Parathyroid adenoma (tissue), 2 donors: ENCODE measurements around the gene GNLY.

Source experiments
- H2AFZ ChIP-seq: fragments of 300-600 bp; sonication (generic); one replicate; pipeline ENCODE4 v1.7.0; 2017; ENCODE audit warnings: antibody characterized with exemption, mild to moderate bottlenecking
- H3K27ac ChIP-seq: fragments of 300-600 bp; sonication (generic); one replicate; pipeline ENCODE4 v1.7.0; 2017
- H3K27me3 ChIP-seq: fragments of 300-600 bp; sonication (generic); one replicate; pipeline ENCODE4 v1.7.0; 2017; ENCODE audit warnings: low read length; ENCODE audit not compliant: control insufficient read depth, insufficient read depth
- H3K36me3 ChIP-seq: fragments of 300-600 bp; sonication (generic); one replicate; pipeline ENCODE4 v1.7.0; 2017; ENCODE audit warnings: low read length; ENCODE audit not compliant: control insufficient read depth, insufficient read depth
- H3K4me1 ChIP-seq: fragments of 300-600 bp; sonication (generic); one replicate; pipeline ENCODE4 v1.7.0; 2017; ENCODE audit warnings: control low read depth
- H3K4me2 ChIP-seq: fragments of 300-600 bp; sonication (generic); one replicate; pipeline ENCODE4 v1.7.0; 2017; ENCODE audit warnings: low read length
- H3K4me3 ChIP-seq: fragments of 300-600 bp; sonication (generic); one replicate; pipeline ENCODE4 v1.7.0; 2017; ENCODE audit warnings: low read depth, low read length
- H3K79me2 ChIP-seq: fragments of 300-600 bp; sonication (generic); one replicate; pipeline ENCODE4 v1.7.0; 2017; ENCODE audit warnings: control low read depth
- H3K9ac ChIP-seq: fragments of 300-600 bp; sonication (generic); one replicate; pipeline ENCODE4 v1.7.0; 2017; ENCODE audit warnings: mild to moderate bottlenecking
- H3K9me3 ChIP-seq: fragments of 300-600 bp; sonication (generic); one replicate; pipeline ENCODE4 v1.7.0; 2017; ENCODE audit warnings: low read length; ENCODE audit not compliant: control insufficient read depth
- CTCF ChIP-seq: fragments of 300-600 bp; sonication (generic); IDR thresholded peaks from one replicate; pipeline ENCODE4 v1.7.0; 2017; ENCODE audit warnings: antibody characterized with exemption, mild to moderate bottlenecking
- donor health status: primary hyperparathyroidism.

Gene GNLY

GRCh38 chr2:85743304-85743978 lies 49.3 kb downstream of the GNLY start:
- Histone ChIP-seq H2AFZ (peak overlapping the region; percentile 82), H3K36me3 (no peaks in the 10 kb centered on the region), H3K9ac (no peak overlapping the region), H3K4me1 (peaks cover 20% of the 10 kb centered on the region), H3K27me3 (no peaks in the 10 kb centered on the region), H3K9me3 (no peaks in the 10 kb centered on the region), H3K4me3 (no peak overlapping the region), H3K27ac (no peak overlapping the region), H3K4me2 (no peak overlapping the region), H3K79me2 (no peaks in the 10 kb centered on the region)
- TF ChIP-seq CTCF = no peak

GRCh38 chr2:85744055-85744454 lies 49.9 kb downstream of the GNLY start:
- Histone ChIP-seq H3K4me3 (no peak overlapping the region), H2AFZ (peak overlapping the region; percentile 13), H3K9me3 (no peaks in the 10 kb centered on the region), H3K79me2 (no peaks in the 10 kb centered on the region), H3K9ac (no peak overlapping the region), H3K4me2 (no peak overlapping the region), H3K27ac (no peak overlapping the region), H3K27me3 (no peaks in the 10 kb centered on the region), H3K4me1 (peaks cover 20% of the 10 kb centered on the region), H3K36me3 (no peaks in the 10 kb centered on the region)
- no peak for TF ChIP-seq CTCF

- TF ChIP-seq CTCF = no peak
- Histone ChIP-seq H3K36me3 (no peaks in the 10 kb centered on the region), H3K79me2 (no peaks in the 10 kb centered on the region), H3K4me2 (no peak overlapping the region), H3K9ac (no peak overlapping the region), H3K4me3 (no peak overlapping the region), H2AFZ (no peak overlapping the region), H3K27me3 (no peaks in the 10 kb centered on the region), H3K4me1 (peaks cover 20% of the 10 kb centered on the region), H3K9me3 (no peaks in the 10 kb centered on the region), H3K27ac (no peak overlapping the region)
Measured at GRCh38 chr2:85744741-85745601, 50.8 kb downstream of the GNLY start.

- no peak overlapping the region for H3K27ac ChIP-seq
Measured at GRCh38 chr2:85745619-85746018, 51.5 kb downstream of the GNLY start.

More at GRCh38 chr2:85745619-85746018, 51.5 kb downstream of the GNLY start:
- TF ChIP-seq CTCF = no peak
- Histone ChIP-seq H2AFZ (no peak overlapping the region), H3K4me1 (peaks cover 21% of the 10 kb centered on the region), H3K9ac (no peak overlapping the region), H3K4me2 (no peak overlapping the region), H3K36me3 (no peaks in the 10 kb centered on the region), H3K4me3 (no peak overlapping the region), H3K79me2 (no peaks in the 10 kb centered on the region), H3K9me3 (no peaks in the 10 kb centered on the region), H3K27me3 (no peaks in the 10 kb centered on the region)
